NCI-H187 (cell line): ENCODE data around the gene RTRAF.

Experiments used
- DNase-seq, 2 experiments: peaks; one replicate each; lab custom pipeline; 2025; lab: John Stamatoyannopoulos, UW

Gene RTRAF

DNA sequence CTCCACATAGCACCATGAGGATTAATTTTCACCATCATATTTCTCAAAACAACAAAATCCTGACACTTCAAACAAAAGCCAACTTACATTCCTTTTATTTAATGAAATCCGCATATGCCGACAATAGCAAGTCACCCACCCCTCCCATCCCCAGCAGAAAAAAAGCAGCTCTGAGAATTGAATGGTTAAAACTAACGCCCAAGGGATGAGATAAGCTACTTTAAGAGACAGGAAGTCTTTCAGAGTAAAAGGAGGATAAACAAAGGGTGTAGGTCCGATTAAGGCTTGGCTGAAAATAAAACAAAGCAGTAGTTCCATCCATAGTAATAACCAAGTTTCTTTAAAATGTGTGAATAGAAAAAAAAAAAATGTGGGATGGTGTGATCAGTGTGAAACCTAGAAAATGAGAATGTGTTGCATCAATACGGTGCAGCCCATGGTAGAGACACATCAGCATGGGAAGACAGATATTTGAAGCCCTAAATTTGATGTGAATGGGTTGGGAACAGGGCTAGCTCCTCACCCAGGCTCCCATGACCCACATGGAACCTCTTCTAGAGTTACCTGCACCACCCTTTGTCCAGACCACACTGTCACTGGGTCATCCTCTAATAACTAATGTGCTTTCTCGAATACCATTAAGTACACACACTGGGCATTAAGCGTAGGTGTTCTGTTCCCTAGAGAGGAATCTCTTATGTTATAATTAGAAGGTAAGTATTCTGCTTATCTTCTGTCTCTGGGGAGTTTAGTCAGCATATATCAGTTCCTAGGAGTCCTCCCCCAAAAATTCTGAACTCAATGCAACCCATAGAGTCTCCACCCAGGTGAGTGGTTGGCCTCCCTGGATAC lies 31.7 kb downstream of the RTRAF start:
- no peak for DNase-seq

DNA sequence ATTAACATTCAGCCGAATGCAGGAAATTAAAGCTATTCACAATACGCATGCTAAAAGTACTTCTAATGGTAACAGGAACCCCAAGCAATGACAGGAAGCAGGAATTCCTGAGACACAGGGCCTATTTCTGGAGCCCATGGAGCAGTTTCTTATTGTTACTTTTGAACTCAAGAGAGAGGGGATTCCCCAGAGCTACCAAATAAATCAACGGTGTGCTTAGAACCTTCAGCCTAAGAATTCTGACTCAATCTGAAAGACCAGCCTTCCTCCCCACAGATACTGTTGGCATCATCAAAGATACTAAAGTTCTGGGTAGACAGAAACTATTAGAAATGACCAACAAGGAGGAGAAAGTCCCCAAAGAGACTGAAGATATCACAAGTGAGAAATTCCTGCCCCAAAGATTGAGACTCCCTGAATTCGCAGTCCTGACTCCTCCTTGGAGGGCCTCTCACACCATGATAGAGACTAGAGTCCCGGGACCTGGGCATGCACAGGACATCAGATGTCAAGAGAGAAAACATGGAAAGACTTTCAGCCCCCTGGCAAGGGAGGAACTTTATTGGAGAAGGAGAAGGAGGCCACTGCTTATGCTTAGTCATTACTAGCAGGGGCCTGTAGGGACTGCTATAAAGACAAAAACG lies 32.7 kb downstream of the RTRAF start:
- DNase-seq, result no peak

DNA sequence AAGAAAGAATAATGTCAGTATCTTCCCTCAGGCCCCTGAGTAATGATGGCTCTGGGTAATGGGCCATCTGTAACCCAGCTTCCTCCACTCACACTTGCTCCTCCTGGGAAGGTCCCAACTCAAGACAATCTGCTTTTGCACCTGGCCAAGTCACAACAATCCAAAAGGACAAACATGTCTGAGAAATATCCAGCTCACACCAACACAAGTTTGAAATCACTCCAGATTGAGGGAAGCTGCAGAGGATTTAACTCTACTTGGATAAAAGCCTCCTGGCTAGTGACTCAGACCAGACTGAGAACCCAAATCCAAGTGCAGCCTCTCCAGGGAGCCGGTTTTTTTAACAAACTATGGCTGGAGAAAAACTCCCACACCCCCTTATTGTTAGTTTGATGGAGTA lies 34.2 kb downstream of the RTRAF start:
- DNase-seq, result no peak

DNA sequence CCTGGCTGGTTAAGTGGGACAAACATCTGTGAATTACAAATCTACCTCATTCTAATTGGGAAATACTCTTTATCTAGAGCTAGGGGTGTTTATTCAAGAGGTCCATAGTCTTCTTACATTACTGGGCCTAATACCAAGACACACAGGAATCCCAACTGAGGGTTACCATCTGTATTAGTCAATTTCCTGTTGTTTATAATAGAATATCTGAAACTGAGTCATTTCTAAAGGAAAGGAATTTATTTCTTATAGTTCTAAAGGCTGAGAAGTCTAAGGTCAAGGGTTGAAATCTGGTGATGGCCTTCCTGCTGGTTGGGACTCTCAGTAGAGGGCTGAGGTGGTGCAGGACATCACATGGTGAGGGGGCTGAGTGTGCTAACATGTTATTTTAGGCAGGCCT lies 36.0 kb downstream of the RTRAF start:
- no peak for DNase-seq

DNA sequence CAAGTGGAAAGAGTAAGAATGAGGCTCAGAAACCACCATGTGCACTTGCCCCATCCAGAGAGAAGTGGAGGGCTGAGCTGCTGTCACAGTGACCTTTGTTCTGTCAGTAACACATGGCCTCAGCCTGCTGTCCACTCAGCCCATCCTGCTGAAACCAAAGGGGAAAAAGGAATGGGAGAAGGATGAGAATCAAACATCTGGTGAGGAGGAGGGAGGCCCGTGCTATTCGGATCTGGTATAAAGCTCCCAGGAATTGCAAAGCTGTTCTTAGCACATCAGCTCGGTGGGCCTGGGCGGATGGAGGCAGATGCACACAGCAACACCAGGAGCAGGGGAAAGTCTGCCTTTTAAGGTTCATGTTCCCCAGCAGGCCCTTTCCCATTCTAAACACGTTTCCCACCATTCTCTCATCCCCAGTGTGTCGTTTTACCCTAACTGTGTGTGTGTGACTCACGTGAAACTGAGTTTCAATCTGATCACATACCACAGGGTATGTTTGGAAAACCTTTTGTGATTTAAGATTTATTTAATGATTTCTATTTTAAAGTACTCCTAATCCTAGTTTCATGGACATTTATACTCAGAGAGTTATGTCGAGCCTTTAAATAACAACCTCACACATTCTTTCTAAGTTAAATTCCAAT lies 36.8 kb downstream of the RTRAF start:
- no peak for DNase-seq

DNA sequence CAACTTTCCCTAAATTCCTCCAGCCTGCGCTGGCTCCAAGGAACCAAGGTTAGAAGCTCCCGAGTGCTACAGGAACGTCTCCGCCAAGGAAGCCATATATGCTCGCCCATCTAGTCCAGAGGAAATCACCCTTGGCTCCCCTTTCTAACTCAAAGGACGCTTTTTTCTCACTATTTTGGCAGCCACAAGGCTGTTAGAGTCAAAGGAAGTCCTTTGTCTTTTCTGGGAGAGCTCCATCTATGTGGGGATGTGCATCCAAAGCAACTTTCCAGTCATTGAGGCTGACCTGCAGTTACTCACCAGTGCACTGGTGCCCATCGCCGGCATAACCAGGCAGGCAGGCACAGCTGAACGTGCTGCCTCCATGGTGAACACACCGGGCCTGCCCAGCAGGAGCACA lies 37.6 kb downstream of the RTRAF start:
- DNase-seq, result no peak

DNA sequence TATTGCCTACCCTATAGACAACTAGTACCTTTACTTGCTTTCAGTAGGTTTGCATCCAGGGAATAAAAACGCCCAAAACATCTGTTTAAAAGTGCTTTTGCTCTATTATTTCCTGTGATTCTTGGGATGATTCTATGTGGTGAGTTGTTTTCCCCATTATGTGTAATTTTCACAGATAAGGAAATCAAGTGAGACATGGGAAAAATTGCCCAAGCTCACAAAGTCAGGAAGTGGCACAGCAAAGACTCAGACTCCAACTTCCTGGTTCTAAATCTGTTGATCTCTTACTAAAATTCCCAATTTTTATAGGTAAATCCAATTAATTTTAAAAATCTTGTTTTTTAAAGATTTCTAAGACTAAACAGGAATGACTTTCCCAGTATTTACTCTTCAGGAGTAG lies 40.5 kb downstream of the RTRAF start:
- no peak for DNase-seq

DNA sequence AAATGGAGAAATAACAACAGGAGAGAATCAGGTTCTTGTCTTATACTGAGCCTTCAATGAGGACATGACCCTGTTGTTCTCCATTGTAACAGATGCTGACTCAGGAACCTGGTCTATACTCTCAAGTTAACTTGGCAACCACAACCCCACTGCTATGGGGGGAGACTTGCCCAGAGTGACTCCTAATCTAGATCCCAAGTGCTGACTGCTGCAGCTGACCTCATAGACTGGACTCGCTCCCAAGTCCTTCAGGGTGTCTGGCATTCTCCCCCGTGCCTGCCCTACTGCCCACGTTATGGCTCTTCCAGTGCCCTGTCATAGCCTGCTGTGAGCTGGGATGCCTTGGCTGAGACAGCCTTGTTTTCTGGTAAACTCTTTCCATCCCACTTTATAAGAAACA lies 42.4 kb downstream of the RTRAF start:
- DNase-seq, result no peak

DNA sequence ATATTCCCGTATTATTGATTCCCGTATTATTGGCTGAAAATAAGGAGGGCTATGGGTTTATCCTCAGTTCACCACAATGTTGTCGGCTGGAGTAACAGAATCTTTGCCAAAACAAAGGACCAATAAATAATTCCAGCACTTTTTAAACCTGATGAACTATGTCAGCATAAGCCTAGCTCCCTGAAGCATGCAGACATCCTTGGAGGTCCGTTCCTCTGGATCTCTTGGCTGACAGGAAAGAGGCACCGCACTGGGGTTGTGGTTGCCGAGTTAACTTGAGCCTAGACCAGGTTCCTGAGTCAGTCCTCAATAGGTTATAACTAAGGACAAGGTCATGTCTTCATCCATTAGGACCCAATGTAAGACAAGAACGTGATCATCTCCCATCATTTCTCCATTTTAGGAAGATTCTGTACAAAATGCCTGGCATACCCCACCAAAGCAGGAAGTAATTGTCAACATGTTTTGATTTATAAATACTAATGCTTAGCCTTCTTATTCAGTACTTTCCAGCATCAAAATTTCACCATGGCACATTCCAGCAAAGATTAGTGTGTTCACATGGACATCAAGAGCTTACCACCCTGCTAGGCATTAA lies 43.0 kb downstream of the RTRAF start:
- no peak for DNase-seq

DNA sequence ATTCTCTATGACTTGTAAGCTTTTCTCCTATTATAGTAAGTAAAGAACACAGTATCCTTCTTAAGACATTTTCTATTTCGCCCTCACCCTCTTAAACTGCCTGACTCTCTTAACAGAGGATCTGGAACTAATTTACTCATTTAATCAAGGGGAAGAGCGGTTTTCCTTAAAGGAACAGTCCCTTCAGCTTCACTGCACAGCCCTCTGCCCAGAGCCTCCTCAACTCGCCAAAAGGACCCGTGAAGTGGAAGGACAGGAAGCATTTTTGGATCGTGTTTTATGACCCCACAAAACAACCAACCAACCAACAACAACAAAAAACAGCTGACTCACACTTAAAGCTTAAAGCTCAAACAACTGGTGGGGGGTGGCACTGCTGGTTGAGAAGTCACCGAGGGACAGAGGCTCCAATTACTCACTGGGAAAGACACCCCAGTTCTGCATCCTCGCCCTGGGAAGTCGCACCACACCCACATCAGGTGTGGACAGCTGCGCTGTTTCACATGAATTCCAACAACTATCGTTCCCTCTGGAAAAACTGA lies 43.8 kb downstream of the RTRAF start:
- DNase-seq, result no peak

DNA sequence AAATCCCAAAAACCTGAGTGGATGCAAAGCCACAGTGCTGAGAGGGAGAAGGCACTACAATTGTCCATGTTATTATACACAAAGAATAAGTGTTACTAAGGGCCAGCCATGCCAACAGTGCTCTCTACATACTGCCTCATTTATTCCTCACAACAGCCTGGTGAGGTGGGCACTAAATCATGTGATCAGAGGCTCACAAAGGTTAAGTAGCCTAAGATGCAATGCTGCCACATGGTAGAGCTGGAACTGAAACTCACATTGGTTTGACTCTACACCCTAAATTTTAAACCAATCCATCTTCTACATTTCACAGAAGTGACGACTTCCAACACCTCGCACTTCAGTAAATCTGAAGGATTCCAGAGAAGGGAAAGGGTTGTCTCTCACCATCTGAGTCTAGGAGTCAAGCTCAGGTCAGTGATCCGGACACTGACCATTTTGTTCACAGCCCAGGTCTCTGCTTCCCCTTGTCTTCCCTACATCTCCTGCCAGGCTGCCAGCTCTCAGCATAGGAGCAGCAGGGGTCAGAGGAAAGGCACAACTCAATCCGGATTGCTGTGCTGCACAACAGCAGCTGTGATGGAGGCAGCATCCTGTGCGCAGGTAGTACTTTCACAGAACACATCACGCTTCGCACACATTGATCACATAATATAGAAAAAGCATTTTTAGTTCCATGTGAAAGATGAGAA lies 49.9 kb downstream of the RTRAF start:
- no peak for DNase-seq

DNA sequence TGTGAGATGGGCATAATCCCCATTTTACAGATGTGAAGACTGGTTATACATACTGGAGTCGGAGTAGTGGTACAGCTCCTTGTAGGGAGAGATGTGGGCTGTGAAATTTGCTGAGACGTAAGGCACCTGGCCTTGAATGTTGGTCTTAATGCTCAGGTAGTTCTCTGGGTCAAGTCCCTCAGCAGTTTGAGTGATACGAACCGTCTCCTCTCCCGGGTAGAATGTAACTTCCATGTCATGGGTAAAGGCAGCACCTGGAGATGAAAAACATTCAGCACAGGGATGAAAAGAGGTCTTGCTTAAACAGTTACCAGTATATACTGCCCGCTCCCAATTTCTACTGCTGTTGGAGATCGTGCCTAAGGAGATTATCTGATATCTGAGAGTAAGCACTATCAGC lies 51.3 kb downstream of the RTRAF start:
- DNase-seq, result no peak

DNA sequence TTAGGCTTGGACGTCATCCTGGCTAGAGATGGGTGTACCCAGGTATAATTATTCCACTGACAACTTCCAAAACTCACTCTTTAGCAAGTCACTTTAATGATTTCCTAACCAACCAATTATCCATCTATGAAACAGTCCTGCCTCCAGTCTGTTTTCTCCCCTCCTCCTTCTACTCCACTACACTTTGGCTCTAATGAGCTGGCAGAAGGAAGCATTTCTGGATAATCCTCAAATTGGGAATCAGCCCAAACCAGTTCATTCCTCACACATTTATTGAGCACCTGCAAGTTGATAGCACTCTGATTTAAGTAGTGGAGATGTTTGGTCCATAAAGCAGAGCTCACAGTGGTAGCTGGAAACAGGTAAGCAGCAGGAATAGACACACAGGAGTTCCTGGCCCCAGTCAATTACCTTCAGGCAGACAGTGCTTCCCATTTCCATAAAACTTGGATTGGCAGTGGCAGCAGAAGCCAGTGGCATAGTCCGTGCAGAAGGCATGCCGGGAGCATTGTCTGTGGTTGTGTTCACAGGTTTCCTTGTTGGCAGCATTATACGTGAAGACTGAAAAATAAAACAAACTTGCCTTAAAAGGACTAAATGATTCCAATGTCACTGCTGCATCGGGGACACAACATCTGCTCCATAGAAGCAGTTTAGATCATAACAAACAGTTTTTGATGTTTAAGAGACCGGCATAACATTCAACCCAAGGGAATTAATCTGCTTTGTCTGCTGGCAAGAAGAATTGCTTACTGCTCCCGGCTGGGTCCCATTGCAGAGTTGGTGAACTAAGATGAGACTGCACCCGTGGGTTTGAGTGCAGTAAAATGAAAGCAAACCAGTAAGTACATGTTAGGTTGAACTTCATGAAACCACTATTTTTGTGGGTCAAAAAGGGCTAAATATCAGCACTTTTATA lies 53.3 kb downstream of the RTRAF start:
- no peak for DNase-seq

DNA sequence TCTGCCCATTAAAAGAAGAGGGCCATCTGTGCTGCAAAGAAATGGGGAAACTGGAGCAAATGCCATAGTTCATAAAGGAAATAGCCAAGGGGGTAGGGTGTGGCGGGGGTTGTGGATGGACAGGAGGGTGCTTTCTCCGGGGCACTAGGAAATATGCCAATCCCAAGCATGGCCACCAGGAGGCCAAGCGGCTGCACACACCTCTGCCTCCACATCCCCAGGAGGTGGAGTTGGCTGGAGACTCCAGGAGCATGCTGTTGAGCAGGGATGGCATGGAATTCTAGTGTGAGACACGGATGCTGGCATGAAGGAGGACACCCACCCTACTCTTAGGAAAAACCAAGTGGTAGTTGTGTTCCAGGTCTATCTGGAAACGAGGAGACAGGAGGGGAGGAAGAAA lies 54.3 kb downstream of the RTRAF start:
- peak in 1 of 2 experiments; percentile 3 for DNase-seq

DNA sequence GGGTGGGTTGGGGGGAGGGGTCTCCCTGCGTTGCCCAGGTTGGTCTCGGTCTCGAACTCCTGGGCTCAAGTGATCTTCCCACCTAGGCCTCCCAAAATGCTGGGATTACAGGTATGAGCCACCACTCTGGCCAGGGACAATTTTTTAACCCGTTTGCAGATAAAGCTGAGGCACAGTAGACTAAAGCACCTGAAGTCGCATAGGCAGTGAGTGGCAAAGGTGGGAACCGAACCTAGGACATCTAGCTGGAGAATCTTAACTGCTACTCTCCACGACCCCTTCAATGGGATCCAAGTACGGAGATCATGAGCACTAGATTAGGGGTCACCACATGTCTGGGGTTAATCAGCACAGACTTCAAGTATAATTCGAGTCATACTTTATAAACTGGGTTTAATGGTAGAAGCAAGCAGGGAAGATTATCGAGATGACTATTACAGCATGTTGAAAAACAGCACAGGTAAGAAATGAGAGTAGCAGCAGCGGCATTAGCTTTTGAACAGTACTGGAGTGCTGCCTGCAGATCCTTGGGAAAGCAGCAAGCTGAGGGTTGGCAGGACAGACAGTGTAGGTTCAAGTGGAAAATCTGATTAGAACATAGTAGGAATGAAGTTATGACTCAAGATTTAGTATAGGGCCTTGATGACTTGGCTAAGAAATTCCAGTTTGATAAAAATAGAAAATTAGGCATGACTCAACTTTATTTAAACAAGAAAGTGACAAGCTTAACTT lies 55.6 kb downstream of the RTRAF start:
- no peak for DNase-seq

DNA sequence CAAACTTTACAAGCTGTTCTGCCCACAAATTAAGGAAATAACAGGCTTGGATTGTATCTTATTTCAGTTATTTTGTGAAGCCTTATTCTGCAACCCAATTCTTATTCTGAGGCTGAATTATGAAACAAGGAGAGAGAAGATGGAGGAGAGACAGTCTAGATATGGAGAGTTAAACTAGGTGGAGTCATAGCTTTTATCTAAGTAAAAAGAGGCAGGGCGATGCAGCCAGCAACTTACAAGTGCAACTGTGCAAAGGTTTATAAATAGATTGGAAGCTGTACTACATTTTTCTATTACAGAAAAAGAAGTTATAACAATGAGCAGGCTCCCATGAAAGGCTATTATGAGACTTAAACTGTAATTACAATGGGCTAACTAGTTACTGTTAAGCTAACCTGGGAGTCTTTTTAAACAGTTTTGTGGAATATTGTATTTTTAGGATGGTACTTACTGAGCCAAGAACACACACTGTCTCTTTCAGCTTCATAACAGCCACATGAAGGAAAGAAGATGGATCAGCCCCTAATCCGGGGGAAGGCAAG lies 57.1 kb downstream of the RTRAF start:
- no peak for DNase-seq

DNA sequence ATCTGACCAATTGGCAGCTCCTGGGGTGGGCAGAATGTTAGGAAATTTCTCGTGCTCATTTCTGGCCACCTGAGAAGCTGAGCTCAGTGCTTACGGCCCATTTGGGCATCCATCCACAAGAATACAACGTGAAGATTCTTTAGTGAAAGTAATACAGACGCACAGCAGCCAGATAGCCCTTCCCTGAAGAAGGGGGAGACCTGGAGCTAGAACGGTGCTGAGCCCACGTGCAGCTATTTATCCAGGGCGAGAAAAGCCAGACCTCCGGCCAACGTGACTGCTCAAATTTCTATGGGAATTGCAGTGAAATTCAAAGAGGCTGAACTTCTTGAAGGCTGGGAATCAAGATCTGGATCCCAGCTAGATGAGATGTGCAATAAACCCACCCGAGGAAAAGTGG lies 58.8 kb downstream of the RTRAF start:
- DNase-seq, result no peak

DNA sequence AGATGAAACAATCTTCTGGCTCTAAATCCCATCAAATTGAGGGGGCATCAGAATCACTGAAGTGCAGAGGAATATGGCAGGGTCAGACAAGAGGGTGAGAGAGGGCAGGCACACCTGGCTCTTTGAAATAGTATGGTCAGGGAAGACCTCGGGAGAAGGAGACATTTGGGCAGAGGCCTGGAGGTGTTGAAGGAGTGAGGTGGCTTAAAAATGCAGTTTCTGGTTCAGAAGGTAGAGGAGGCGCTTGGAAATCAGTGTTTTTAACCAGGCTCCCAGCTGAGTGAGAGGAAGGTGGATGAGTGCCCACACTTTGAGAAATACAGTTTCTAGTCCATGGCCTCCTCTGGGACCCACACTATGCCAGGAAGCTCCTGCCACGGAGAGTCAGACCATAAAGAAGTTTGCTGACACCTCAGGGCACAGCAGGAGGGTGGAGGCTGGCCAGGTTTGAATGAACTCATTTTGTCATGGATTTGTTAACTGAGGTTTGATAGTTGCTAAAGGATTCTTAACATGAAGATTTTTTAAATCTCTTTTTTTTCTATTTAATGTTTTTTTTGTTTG lies 59.4 kb downstream of the RTRAF start:
- no peak for DNase-seq

DNA sequence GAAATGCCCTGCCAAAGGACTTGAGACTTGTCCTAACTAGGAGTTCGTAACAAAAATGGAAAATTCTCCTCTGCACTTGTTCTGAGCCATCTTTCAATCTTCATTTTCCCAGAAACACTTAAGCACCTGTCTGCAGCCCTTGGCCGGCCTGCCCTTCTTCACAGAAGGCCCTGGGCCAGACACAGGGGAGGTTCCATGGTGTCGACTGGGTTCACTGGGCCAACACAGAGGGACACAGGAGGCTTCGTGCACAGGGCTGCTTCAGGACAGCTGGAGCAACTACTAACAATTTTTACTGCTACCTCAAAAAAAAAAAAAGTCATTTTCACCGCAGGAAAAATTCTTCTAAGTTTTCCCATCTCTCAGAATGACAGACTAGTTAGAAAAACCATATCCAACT lies 59.9 kb downstream of the RTRAF start:
- no peak for DNase-seq
